Motor neuron (in vitro differentiated cells): ENCODE measurements around the gene NLRP12. TPM values are rescaled to one million over a fixed set of nuclear protein-coding genes. Genes with fewer than 3 reads are reported as not detected.
"Not testable (repeated sequence)": the region's sequence is repeated elsewhere in the genome, so short reads cannot be mapped to it uniquely, and the experiment has no call there.

Source experiments
- ATAC-seq, 8 experiments: fragments of 200-7000 bp; cut with Tn5 transposase; replicated peaks in 6 of 8; 2 replicates each; pipeline ENCODE4 v1.8.0; 2021; ENCODE audit warnings: mild to moderate bottlenecking in 8 of 8, moderate library complexity in 8 of 8
- H3K27ac ChIP-seq, 2 donors: fragments of 250-450 bp; sonication (Bioruptor Pico); 2 replicates each; pipeline ENCODE4 v1.9.0; 2021; ENCODE audit warnings: antibody characterized with exemption in 2 of 2, mild to moderate bottlenecking in 2 of 2, moderate library complexity in 1 of 2
- H3K4me1 ChIP-seq, 2 donors: fragments of 250-450 bp; sonication (Bioruptor Pico); replicated peaks in 1 of 2; 2 replicates each; pipeline ENCODE4 v1.6.1; 2021; ENCODE audit warnings: antibody characterized with exemption in 2 of 2, mild to moderate bottlenecking in 2 of 2, moderate library complexity in 1 of 2
- H3K4me3 ChIP-seq, 5 donors: fragments of 250-450 bp; sonication (Bioruptor Pico); 2 replicates each; pipeline ENCODE4 v1.9.0; 2021; ENCODE audit warnings: antibody characterized with exemption in 5 of 5, mild to moderate bottlenecking in 5 of 5, moderate library complexity in 4 of 5
- WGBS, 10 experiments: fragments of 450-650 bp; shearing (Covaris generic); methylation state at CpG; one replicate each; pipeline ENCODE4 v1.0.0; 2022; 5-methylcytosine and 5-hydroxymethylcytosine counted together
- in situ Hi-C, 9 experiments: fragments of 400-800 bp; cut with MboI; loops; one replicate each; pipeline ENCODE4 v1.15.0; 2021; ENCODE audit warnings: low sequenced_read_pairs in 9 of 9, low pct_unique_long_range_greater_than_20kb in 2 of 9; ENCODE audit not compliant: unreplicated experiment in 9 of 9
- total RNA-seq, 8 experiments: library from RNA; unstranded; fragments of 300-600 nt; gene quantifications; 2 replicates each; pipeline versions ENCODE4 v1.2.3 to v1.2.4, GENCODE V29; 2022

The NLRP12 gene
- total RNA-seq, 8 experiments from 2014 or later = 0.14 to 1.5 (median 0.52) TPM; not detected in 4

- 0 to 7% (median 0%) methylated on average over 1 to 3 of the region's 50 CpGs; no CpG with 5 or more reads in 6 of the 10 experiments for WGBS, 10 experiments
- peak; percentile 18 to 38 (median 25) for ATAC-seq
- Histone ChIP-seq H3K4me3 (peak overlapping the region; percentile 51 to 85 (median 78)), H3K27ac (peak overlapping the region; percentile 92 to 97), H3K4me1 (peaks cover 8 to 11% of the 10 kb centered on the region in 2 donors)
- in situ Hi-C loops = no loop called here
Measured at GRCh38 chr19:53865918-53866864, 42.1 kb upstream of the NLRP12 start.

- in situ Hi-C loops = no loop called here
Measured at GRCh38 chr19:53865523-53865917, 41.4 kb upstream of the NLRP12 start.

GRCh38 chr19:53864308-53864836, 40.3 kb upstream of the NLRP12 start:
- H3K27ac ChIP-seq = no peak overlapping the region
- H3K4me1 ChIP-seq = peaks cover 8 to 11% of the 10 kb centered on the region in 2 donors
- no peak for ATAC-seq
- in situ Hi-C loops = no loop called here
- H3K4me3 ChIP-seq = no peak overlapping the region
- 0 to 100% (median 80%) methylated on average over 1 to 4 of the region's 6 CpGs; no CpG with 5 or more reads in 1 of the 10 experiments for WGBS, 10 experiments

More at GRCh38 chr19:53865523-53865917, 41.4 kb upstream of the NLRP12 start:
- H3K4me3 ChIP-seq = peak overlapping the region; percentile 51 to 85 (median 78)
- H3K4me1 ChIP-seq = peaks cover 8 to 11% of the 10 kb centered on the region in 2 donors
- peak overlapping the region; percentile 92 to 97 for H3K27ac ChIP-seq
- ATAC-seq = no peak
- 0 to 100% (median 63%) methylated on average over 1 to 5 of the region's 9 CpGs; no CpG with 5 or more reads in 5 of the 10 experiments for WGBS, 10 experiments

DNA sequence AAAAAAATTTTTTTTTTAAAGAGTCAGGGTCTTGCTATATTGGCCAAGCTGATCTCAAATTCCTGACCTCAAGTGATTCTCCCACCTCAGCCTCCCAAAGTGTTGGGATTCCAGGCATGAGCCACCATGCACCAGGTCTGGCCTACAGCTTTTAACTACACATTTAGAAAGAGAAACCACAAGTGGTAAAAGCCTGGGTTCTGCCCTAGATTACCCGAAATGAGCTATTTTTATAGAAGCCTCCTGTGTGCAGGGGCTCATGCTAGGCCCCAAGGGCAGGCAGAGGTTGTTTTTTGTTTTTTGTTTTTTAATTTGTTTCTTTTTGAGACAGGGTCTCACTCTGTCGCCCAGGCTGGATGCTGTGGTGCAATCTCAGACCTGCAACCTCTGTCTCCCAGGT, 29.6 kb upstream of the NLRP12 start:
- in situ Hi-C loops = no loop called here
- 0 to 100% (median 91%) methylated on average over 1 to 2 of the region's 2 CpGs; no CpG with 5 or more reads in 4 of the 10 experiments for WGBS, 10 experiments

GRCh38 chr19:53849237-53849676, 25.1 kb upstream of the NLRP12 start:
- WGBS, 10 experiments = 0 to 100% (median 83%) methylated on average over 2 to 11 of the region's 11 CpGs; no CpG with 5 or more reads in 1 of the 10 experiments

More for the DNA sequence above, 29.6 kb upstream of the NLRP12 start:
- Histone ChIP-seq H3K4me3 (no peak overlapping the region), H3K27ac (no peak overlapping the region), H3K4me1 (peaks cover 17 to 18% of the 10 kb centered on the region in 2 donors)
- ATAC-seq = no peak

DNA sequence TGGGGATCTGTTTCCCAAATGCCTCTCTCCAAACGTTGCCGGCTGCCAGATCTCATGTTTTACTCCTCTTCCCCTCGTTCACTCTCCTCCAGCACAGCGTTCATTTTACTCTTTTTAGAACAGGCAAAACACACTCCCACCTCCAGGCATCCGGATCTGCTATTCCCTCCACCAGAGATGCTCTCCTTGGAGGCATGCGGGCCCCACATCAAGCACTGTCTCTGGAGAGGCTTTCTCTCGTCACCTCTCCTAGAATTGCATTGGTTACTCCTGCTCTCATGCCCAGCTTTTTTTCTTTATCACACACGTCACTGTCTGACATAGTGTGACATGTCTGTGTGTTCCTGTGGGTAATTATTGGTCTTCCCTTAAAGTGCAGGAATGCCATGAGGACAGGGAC, 23.4 kb upstream of the NLRP12 start:
- no peak for ATAC-seq
- no peak overlapping the region for H3K27ac ChIP-seq
- no peak overlapping the region for H3K4me3 ChIP-seq
- H3K4me1 ChIP-seq = peaks cover 11 to 12% of the 10 kb centered on the region in 2 donors
- 0 to 100% (median 62%) methylated on average over 1 to 8 of the region's 8 CpGs; no CpG with 5 or more reads in 1 of the 10 experiments for WGBS, 10 experiments
- in situ Hi-C loops = loop anchor here in 4 of 9 experiments (10.0 to 25.0 kb wide), 2 partner anchors 165 to 177 kb away; no protein-coding TSS in a partner anchor

More at GRCh38 chr19:53849237-53849676, 25.1 kb upstream of the NLRP12 start:
- ATAC-seq = no peak
- no peak overlapping the region for H3K4me3 ChIP-seq
- in situ Hi-C loops = loop anchor here in 4 of 9 experiments (10.0 to 25.0 kb wide), 2 partner anchors 163 to 176 kb away; no protein-coding TSS in a partner anchor
- H3K27ac ChIP-seq = no peak overlapping the region
- peaks cover 17 to 18% of the 10 kb centered on the region in 2 donors for H3K4me1 ChIP-seq

- in situ Hi-C loops = loop anchor here in 4 of 9 experiments (10.0 to 25.0 kb wide), 2 partner anchors 167 to 180 kb away; no protein-coding TSS in a partner anchor
- no peak for ATAC-seq
- 67 to 96% (median 94%) methylated on average over 1 to 7 of the region's 9 CpGs; no CpG with 5 or more reads in 2 of the 10 experiments for WGBS, 10 experiments
- peaks cover 0 to 6% of the 10 kb centered on the region in 2 donors for H3K4me1 ChIP-seq
- no peak overlapping the region for H3K27ac ChIP-seq
- H3K4me3 ChIP-seq = no peak overlapping the region
Measured at GRCh38 chr19:53844849-53845246, 20.7 kb upstream of the NLRP12 start.

GRCh38 chr19:53840914-53841313, 16.8 kb upstream of the NLRP12 start:
- H3K27ac ChIP-seq, H3K4me1 ChIP-seq, H3K4me3 ChIP-seq: not testable (repeated sequence)
- ATAC-seq = peak in 2 of 8 experiments; percentile 33 to 59
- in situ Hi-C loops = loop anchor here in 4 of 9 experiments (10.0 to 25.0 kb wide), 2 partner anchors 171 to 184 kb away; no protein-coding TSS in a partner anchor
- WGBS, 10 experiments = 14 to 100% (median 88%) methylated on average over 1 to 3 of the region's 4 CpGs; no CpG with 5 or more reads in 2 of the 10 experiments

GRCh38 chr19:53840241-53840640, 16.1 kb upstream of the NLRP12 start:
- ATAC-seq, H3K4me3 ChIP-seq, H3K4me1 ChIP-seq, H3K27ac ChIP-seq: not testable (repeated sequence)
- in situ Hi-C loops = loop anchor here in 4 of 9 experiments (10.0 to 25.0 kb wide), 2 partner anchors 172 to 185 kb away; no protein-coding TSS in a partner anchor
- WGBS, 10 experiments = 83 to 100% (median 91%) methylated on average over 1 to 12 of the region's 12 CpGs

DNA sequence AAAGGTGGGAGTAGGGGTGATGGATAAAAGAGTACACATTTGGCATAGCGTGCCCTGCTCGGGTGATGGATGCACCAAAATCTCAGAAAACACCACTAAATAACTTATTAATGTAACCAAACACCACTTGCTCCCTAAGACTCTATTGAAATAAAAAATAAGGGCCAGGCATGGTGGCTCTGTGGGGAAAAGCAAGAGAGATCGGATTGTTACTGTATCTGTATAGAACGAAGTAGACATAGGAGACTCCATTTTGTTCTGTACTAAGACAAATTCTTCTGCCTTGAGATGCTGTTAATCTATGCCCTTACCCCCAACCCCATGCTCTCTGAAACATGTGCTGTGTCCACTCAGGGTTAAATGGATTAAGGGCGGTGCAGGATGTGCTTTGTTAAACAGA, 14.3 kb upstream of the NLRP12 start:
- H3K4me3 ChIP-seq, ATAC-seq, H3K27ac ChIP-seq, H3K4me1 ChIP-seq: not testable (repeated sequence)
- 80 to 100% (median 91%) methylated on average over 1 to 3 of the region's 5 CpGs; no CpG with 5 or more reads in 4 of the 10 experiments for WGBS, 10 experiments
- in situ Hi-C loops = loop anchor here in 3 of 9 experiments (25.0 kb wide), 1 partner anchor 174 kb away; no protein-coding TSS in a partner anchor

DNA sequence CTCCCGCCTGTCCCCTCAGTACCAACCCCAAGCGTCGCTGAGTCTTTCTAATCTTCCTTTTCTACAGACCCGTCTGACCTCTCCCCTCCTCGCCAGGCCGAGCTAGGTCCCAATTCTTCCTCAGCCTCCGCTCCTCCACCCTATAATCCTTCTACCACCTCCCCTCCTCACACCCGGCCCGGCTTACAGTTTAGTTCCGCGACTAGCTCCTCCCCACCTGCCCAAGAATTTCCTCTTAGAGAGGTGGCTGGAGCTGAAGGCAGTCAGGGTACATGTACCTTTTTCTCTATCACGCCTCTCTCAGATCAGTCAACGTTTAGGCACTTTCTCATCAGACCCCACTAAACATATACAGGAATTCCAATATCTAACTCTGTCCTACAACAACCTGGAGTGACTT, 8.7 kb upstream of the NLRP12 start:
- ATAC-seq, H3K27ac ChIP-seq, H3K4me3 ChIP-seq, H3K4me1 ChIP-seq: not testable (repeated sequence)
- in situ Hi-C loops = loop anchor here in 3 of 9 experiments (25.0 kb wide), 1 partner anchor 179 kb away; no protein-coding TSS in a partner anchor
- WGBS, 10 experiments = 0 to 64% (median 13%) methylated on average over 1 to 2 of the region's 13 CpGs; no CpG with 5 or more reads in 6 of the 10 experiments

DNA sequence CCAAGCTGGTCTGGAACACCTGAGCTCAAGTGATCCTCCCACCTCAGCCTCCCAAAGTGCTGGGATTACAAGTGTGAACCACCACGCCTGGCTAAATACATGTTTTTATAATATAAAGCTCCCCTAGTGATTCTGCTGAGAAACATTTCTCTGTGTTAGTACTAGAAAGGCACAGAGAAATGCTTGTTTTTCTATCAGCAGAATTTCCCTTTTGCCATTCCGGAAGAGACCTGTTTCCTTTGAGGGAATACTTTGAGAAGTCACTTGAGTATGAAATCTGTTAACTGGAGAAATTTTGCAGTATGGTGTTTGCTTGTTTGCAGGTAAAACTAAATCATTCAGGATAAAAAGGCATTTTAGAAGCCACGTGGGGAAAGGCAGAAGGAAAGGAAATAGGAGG, 4.4 kb upstream of the NLRP12 start:
- Histone ChIP-seq H3K4me3 (no peak overlapping the region), H3K27ac (no peak overlapping the region), H3K4me1 (no peaks in the 10 kb centered on the region)
- no peak for ATAC-seq
- WGBS, 10 experiments = 30 to 100% (median 73%) methylated on average over 1 to 3 of the region's 3 CpGs; no CpG with 5 or more reads in 1 of the 10 experiments
- in situ Hi-C loops = loop anchor here in 3 of 9 experiments (25.0 kb wide), 1 partner anchor 184 kb away; no protein-coding TSS in a partner anchor
